GM12891 (cell line): ENCODE measurements around the gene GPR42.

Source experiments
- PAX5 ChIP-seq: IDR thresholded peaks from 2 replicates; pipeline ENCODE4 v1.6.1; 2011; ENCODE audit warnings: low read length, moderate library complexity, mild to moderate bottlenecking; ENCODE audit not compliant: insufficient read depth, severe bottlenecking
- POLR2A ChIP-seq: IDR thresholded peaks from 2 replicates; pipeline ENCODE4 v1.6.1; 2011; ENCODE audit warnings: low read depth, low read length, control low read depth
- POLR2AphosphoS5 ChIP-seq: IDR thresholded peaks from 2 replicates; pipeline ENCODE4 v1.6.1; 2011; ENCODE audit warnings: low read depth, low read length, control low read depth
- POU2F2 ChIP-seq: IDR thresholded peaks from 2 replicates; pipeline ENCODE4 v1.6.1; 2011; ENCODE audit warnings: low read depth, mild to moderate bottlenecking, control low read depth, low read length, moderate library complexity
- SPI1 ChIP-seq: IDR thresholded peaks from 2 replicates; pipeline ENCODE4 v1.6.1; 2011; ENCODE audit warnings: low read depth, low read length, control low read depth
- TAF1 ChIP-seq: IDR thresholded peaks from 2 replicates; pipeline ENCODE4 v1.6.1; 2011; ENCODE audit warnings: low read depth, low read length, control low read depth

DNA sequence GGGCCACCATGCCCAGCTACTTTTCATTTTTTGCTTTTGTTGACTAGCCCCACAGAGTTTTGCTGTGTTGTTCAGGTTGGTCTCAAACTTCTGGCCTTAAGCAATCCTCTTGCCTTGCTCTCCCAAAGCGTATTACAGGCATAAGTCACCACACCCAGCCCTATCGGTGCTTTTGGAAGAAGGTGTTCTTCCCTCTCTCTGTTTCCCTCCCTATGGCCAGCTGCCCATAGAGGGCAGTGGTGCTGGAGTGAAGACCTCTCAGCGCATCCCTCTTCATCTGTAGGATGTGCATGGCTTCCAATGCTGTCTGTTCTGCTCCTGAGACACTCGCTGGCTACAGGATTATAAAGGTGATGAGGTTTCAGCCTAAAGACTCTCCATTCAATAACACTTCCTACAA is 43.2 kb upstream of the GPR42 start:
- TF ChIP-seq POLR2A (no peak), POLR2AphosphoS5 (no peak), POU2F2 (no peak), TAF1 (no peak), SPI1 (no peak), PAX5 (no peak)
